ENCODE data around the gene ZP3.
"Not testable (repeated sequence)": the region's sequence is repeated elsewhere in the genome, so short reads cannot be mapped to it uniquely, and the experiment has no call there.

DNA sequence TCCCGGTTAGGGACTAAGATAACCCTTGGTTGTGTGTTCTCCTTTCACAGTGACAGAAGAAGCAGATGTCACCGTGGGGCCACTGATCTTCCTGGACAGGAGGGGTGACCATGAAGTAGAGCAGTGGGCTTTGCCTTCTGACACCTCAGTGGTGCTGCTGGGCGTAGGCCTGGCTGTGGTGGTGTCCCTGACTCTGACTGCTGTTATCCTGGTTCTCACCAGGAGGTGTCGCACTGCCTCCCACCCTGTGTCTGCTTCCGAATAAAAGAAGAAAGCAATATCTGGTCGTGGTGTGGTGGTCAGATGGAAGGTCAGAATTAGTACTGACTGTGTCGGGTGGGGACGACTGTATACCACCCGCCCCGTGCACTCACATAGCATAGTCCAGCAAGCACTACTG, 17.0 kb downstream of the ZP3 start:
- not testable (repeated sequence) for TF ChIP-seq CTCF (IDR thresholded peaks at IDR 0.05; ENCODE audit: poor library complexity, severe bottlenecking); MXI1 (conservative IDR thresholded peaks at IDR 0.05; ENCODE audit: poor library complexity, severe bottlenecking)

Measured in neural cell (in vitro differentiated cells).